ENCODE results near the gene HSD11B2.

HSD11B2 gene

GRCh38 chr16:67437513-67437912, 6.6 kb downstream of the HSD11B2 start:
- no peak for TF ChIP-seq JUND (IDR thresholded peaks at IDR 0.05; ENCODE audit: low read depth)
- no peak for DNase-seq (ENCODE audit: low read depth in 1 of 2, low spot score in 1 of 2)
- in situ Hi-C loops (cut with HindIII; ENCODE audit: low pct_unique_long_range_greater_than_20kb, low sequenced_read_pairs): no loop called here

- no peak for TF ChIP-seq JUND (IDR thresholded peaks at IDR 0.05; ENCODE audit: low read depth)
- in situ Hi-C loops (cut with HindIII; ENCODE audit: low pct_unique_long_range_greater_than_20kb, low sequenced_read_pairs): no loop called here
- no peak for DNase-seq (ENCODE audit: low read depth in 1 of 2, low spot score in 1 of 2)
Observed at GRCh38 chr16:67438098-67438791, 7.3 kb downstream of the HSD11B2 start.

GRCh38 chr16:67438824-67439393, 8.0 kb downstream of the HSD11B2 start:
- DNase-seq (ENCODE audit: low read depth in 1 of 2, low spot score in 1 of 2): no peak
- in situ Hi-C loops (cut with HindIII; ENCODE audit: low pct_unique_long_range_greater_than_20kb, low sequenced_read_pairs): no loop called here
- no peak for TF ChIP-seq JUND (IDR thresholded peaks at IDR 0.05; ENCODE audit: low read depth)

GRCh38 chr16:67441271-67441753, 10.4 kb downstream of the HSD11B2 start:
- in situ Hi-C loops (cut with HindIII; ENCODE audit: low pct_unique_long_range_greater_than_20kb, low sequenced_read_pairs): no loop called here
- DNase-seq (ENCODE audit: low read depth in 1 of 2, low spot score in 1 of 2): no peak

GRCh38 chr16:67441907-67442306, 11.0 kb downstream of the HSD11B2 start:
- DNase-seq (ENCODE audit: low read depth in 1 of 2, low spot score in 1 of 2): no peak

More at GRCh38 chr16:67441271-67441753, 10.4 kb downstream of the HSD11B2 start:
- TF ChIP-seq JUND (IDR thresholded peaks at IDR 0.05; ENCODE audit: low read depth): no peak

GRCh38 chr16:67442581-67443255, 11.8 kb downstream of the HSD11B2 start:
- in situ Hi-C loops (cut with HindIII; ENCODE audit: low pct_unique_long_range_greater_than_20kb, low sequenced_read_pairs): no loop called here
- no peak for TF ChIP-seq JUND (IDR thresholded peaks at IDR 0.05; ENCODE audit: low read depth)
- DNase-seq (ENCODE audit: low read depth in 1 of 2, low spot score in 1 of 2): no peak

More at GRCh38 chr16:67441907-67442306, 11.0 kb downstream of the HSD11B2 start:
- in situ Hi-C loops (cut with HindIII; ENCODE audit: low pct_unique_long_range_greater_than_20kb, low sequenced_read_pairs): no loop called here
- TF ChIP-seq JUND (IDR thresholded peaks at IDR 0.05; ENCODE audit: low read depth): no peak

- DNase-seq (ENCODE audit: low read depth in 1 of 2, low spot score in 1 of 2): no peak
- in situ Hi-C loops (cut with HindIII; ENCODE audit: low pct_unique_long_range_greater_than_20kb, low sequenced_read_pairs): no loop called here
- TF ChIP-seq JUND (IDR thresholded peaks at IDR 0.05; ENCODE audit: low read depth): no peak
Observed at GRCh38 chr16:67443265-67443664, 12.3 kb downstream of the HSD11B2 start.

GRCh38 chr16:67444259-67445125, 13.6 kb downstream of the HSD11B2 start:
- DNase-seq (ENCODE audit: low read depth in 1 of 2, low spot score in 1 of 2): no peak
- no peak for TF ChIP-seq JUND (IDR thresholded peaks at IDR 0.05; ENCODE audit: low read depth)
- in situ Hi-C loops (cut with HindIII; ENCODE audit: low pct_unique_long_range_greater_than_20kb, low sequenced_read_pairs): no loop called here

- TF ChIP-seq JUND (IDR thresholded peaks at IDR 0.05; ENCODE audit: low read depth): no peak
- DNase-seq (ENCODE audit: low read depth in 1 of 2, low spot score in 1 of 2): no peak
- in situ Hi-C loops (cut with HindIII; ENCODE audit: low pct_unique_long_range_greater_than_20kb, low sequenced_read_pairs): no loop called here
Observed at GRCh38 chr16:67445126-67445426, 14.2 kb downstream of the HSD11B2 start.

- no peak for DNase-seq (ENCODE audit: low read depth in 1 of 2, low spot score in 1 of 2)
- in situ Hi-C loops (cut with HindIII; ENCODE audit: low pct_unique_long_range_greater_than_20kb, low sequenced_read_pairs): no loop called here
- TF ChIP-seq JUND (IDR thresholded peaks at IDR 0.05; ENCODE audit: low read depth): no peak
Observed at GRCh38 chr16:67445441-67445912, 14.6 kb downstream of the HSD11B2 start.

- no peak for DNase-seq (ENCODE audit: low read depth in 1 of 2, low spot score in 1 of 2)
- no peak for TF ChIP-seq JUND (IDR thresholded peaks at IDR 0.05; ENCODE audit: low read depth)
- in situ Hi-C loops (cut with HindIII; ENCODE audit: low pct_unique_long_range_greater_than_20kb, low sequenced_read_pairs): no loop called here
Observed at GRCh38 chr16:67445913-67446907, 15.3 kb downstream of the HSD11B2 start.

Measured in T47D (cell line).